Renal cortex interstitium (tissue), 11 donors: Measurements from ENCODE around the gene TPM1. TPM values are rescaled to one million over a fixed set of nuclear protein-coding genes. Genes with fewer than 3 reads are reported as not detected.

Source experiments
- DNase-seq, 11 donors: peaks; one replicate each; pipeline ENCODE4 v3.0.0-alpha.2; 2013; ENCODE audit warnings: low read depth in 9 of 11, low spot score in 4 of 11; ENCODE audit errors: extremely low read depth in 1 of 11
- polyA plus RNA-seq, 3 donors: library from polyadenylated mRNA; unstranded; fragments of 120-200 nt; gene quantifications; one replicate each; pipeline ENCODE4 v1.2.1, GENCODE V29; 2013; ENCODE audit not compliant: insufficient read length in 3 of 3

The TPM1 gene
- polyA plus RNA-seq, 3 donors = 488 to 652 (median 529) TPM

- DNase-seq = no peak
Observed at GRCh38 chr15:63006032-63006878, 36.3 kb upstream of the TPM1 start.

GRCh38 chr15:63008333-63009049 is 34.1 kb upstream of the TPM1 start:
- DNase-seq = no peak

GRCh38 chr15:63010386-63010785 is 32.2 kb upstream of the TPM1 start:
- DNase-seq = no peak

GRCh38 chr15:63010920-63011693 is 31.4 kb upstream of the TPM1 start:
- DNase-seq = no peak

GRCh38 chr15:63012444-63012843 is 30.1 kb upstream of the TPM1 start:
- no peak for DNase-seq

- DNase-seq = no peak
Observed at GRCh38 chr15:63013052-63013808, 29.3 kb upstream of the TPM1 start.

GRCh38 chr15:63014578-63014977 is 28.0 kb upstream of the TPM1 start:
- no peak for DNase-seq

GRCh38 chr15:63015618-63016017 is 26.9 kb upstream of the TPM1 start:
- no peak for DNase-seq

GRCh38 chr15:63016234-63016633 is 26.3 kb upstream of the TPM1 start:
- DNase-seq = no peak

- DNase-seq = no peak
Observed at GRCh38 chr15:63018639-63019038, 23.9 kb upstream of the TPM1 start.

GRCh38 chr15:63019511-63020109 is 22.9 kb upstream of the TPM1 start:
- DNase-seq = no peak

GRCh38 chr15:63020128-63020527 is 22.4 kb upstream of the TPM1 start:
- no peak for DNase-seq

- no peak for DNase-seq
Observed at GRCh38 chr15:63020759-63021430, 21.7 kb upstream of the TPM1 start.

- no peak for DNase-seq
Observed at GRCh38 chr15:63022181-63022580, 20.4 kb upstream of the TPM1 start.

GRCh38 chr15:63022663-63023062 is 19.9 kb upstream of the TPM1 start:
- DNase-seq = no peak

- DNase-seq = no peak
Observed at GRCh38 chr15:63023351-63023945, 19.1 kb upstream of the TPM1 start.

- DNase-seq = no peak
Observed at GRCh38 chr15:63025460-63025859, 17.1 kb upstream of the TPM1 start.

- no peak for DNase-seq
Observed at GRCh38 chr15:63027646-63028045, 14.9 kb upstream of the TPM1 start.
